ENCODE measurements around the gene BTBD3. TPM values are rescaled to one million over a fixed set of nuclear protein-coding genes. Genes with fewer than 3 reads are reported as not detected.

BTBD3 gene
- 31.1 TPM for total RNA-seq
- long read RNA-seq, full-length matches to known transcripts: 9 of 15 reads
- long read RNA-seq, partial matches to known transcripts: 0 of 15 reads
- long read RNA-seq, other reads (novel, unspliced or antisense): 6 of 15 reads

DNA sequence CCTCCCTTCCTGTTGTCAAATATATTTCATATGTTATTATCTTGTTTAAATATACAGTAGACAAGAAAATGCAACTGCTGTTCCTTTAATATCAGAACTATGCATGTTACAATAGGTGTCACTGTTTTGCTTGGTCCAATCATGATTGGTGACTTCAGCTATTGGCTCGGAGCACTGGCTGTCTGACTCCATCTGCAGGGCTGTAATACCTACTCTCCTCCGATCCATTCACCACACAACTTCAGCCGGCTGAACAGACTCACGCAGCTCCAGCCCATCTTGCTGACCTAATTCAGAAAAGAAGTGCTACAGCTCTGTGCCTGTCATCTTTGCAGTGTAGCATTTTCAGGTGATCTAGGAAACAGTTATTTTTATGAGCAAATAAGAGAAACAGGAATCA lies at the start of gene BTBD3:
Gene BTBD3, plus strand, starts transcription at position 231 of the 400 bp plus-strand sequence. CDS start 383 bp downstream, outside the sequence.
- H3K4me1 ChIP-seq: peaks cover 13% of the 10 kb centered on the region
- intact Hi-C loops (cut with DNase I): no loop called here
- H3K36me3 ChIP-seq: peaks cover 2% of the 10 kb centered on the region
- peak within 1 kb of the TSS; percentile 48 for H3K4me3 ChIP-seq
- H3K9me3 ChIP-seq: no peaks in the 10 kb centered on the region
- no peaks in the 10 kb centered on the region for H3K27me3 ChIP-seq
- H3K27ac ChIP-seq: peak within 1 kb of the TSS; percentile 55
- ATAC-seq (peak; percentile 91), DNase-seq (no peak)
- TF ChIP-seq, protein P1, sequence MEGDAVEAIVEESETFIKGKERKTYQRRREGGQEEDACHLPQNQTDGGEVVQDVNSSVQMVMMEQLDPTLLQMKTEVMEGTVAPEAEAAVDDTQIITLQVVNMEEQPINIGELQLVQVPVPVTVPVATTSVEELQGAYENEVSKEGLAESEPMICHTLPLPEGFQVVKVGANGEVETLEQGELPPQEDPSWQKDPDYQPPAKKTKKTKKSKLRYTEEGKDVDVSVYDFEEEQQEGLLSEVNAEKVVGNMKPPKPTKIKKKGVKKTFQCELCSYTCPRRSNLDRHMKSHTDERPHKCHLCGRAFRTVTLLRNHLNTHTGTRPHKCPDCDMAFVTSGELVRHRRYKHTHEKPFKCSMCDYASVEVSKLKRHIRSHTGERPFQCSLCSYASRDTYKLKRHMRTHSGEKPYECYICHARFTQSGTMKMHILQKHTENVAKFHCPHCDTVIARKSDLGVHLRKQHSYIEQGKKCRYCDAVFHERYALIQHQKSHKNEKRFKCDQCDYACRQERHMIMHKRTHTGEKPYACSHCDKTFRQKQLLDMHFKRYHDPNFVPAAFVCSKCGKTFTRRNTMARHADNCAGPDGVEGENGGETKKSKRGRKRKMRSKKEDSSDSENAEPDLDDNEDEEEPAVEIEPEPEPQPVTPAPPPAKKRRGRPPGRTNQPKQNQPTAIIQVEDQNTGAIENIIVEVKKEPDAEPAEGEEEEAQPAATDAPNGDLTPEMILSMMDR (IDR thresholded peaks at IDR 0.05): peak; percentile 20

DNA sequence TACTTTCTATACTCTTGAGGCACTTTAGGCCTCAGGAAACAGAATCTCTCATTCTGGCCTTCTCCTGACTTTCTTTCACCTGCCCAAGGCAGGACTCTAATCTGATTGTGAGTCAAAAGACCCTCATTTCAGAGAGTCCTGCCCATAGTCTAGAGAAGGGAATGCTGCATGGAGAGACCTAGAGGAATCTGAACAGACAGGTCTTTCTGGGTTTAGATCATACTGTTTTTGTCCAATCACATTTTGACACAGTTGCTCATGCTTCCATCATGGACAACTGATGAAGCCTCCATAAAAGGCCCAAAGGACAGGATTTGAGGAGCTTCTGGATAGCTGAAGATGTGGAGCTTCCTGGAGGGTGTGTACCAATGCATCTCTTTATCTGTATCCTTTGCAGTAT lies 48.1 kb upstream of the BTBD3 start:
- no peak overlapping the region for H3K27ac ChIP-seq
- intact Hi-C loops (cut with DNase I): no loop called here
- no peak for DNase-seq
- H3K4me3 ChIP-seq: no peak overlapping the region
- TF ChIP-seq, protein P1 (IDR thresholded peaks at IDR 0.05): no peak
- H3K4me1 ChIP-seq: no peaks in the 10 kb centered on the region
- no peaks in the 10 kb centered on the region for H3K27me3 ChIP-seq
- no peaks in the 10 kb centered on the region for H3K36me3 ChIP-seq
- H3K9me3 ChIP-seq: no peaks in the 10 kb centered on the region
- no peak for ATAC-seq

DNA sequence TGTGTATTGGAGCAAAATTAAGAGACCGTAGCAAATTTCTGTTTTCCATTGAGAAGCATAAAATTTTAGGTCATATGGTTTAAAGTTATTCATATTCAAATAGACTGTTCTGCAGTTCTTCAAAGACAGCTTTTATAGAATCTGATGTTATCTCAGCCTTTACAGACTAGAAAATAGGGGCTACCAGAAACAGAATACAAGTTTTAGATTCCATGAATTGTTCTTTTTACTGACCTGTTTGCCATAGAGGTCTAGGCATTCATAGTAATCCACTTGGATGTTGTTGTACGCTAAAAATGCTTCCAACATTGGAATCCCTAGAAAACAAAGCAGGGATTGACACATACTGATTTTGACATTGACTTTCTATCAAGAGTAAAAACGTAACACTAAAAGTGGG lies 47.3 kb upstream of the BTBD3 start:
- H3K27me3 ChIP-seq: no peaks in the 10 kb centered on the region
- no peak for DNase-seq
- no peak for ATAC-seq
- H3K4me1 ChIP-seq: no peaks in the 10 kb centered on the region
- no peaks in the 10 kb centered on the region for H3K36me3 ChIP-seq
- intact Hi-C loops (cut with DNase I): no loop called here
- TF ChIP-seq, protein P1 (IDR thresholded peaks at IDR 0.05): no peak
- no peak overlapping the region for H3K27ac ChIP-seq
- no peaks in the 10 kb centered on the region for H3K9me3 ChIP-seq
- no peak overlapping the region for H3K4me3 ChIP-seq

DNA sequence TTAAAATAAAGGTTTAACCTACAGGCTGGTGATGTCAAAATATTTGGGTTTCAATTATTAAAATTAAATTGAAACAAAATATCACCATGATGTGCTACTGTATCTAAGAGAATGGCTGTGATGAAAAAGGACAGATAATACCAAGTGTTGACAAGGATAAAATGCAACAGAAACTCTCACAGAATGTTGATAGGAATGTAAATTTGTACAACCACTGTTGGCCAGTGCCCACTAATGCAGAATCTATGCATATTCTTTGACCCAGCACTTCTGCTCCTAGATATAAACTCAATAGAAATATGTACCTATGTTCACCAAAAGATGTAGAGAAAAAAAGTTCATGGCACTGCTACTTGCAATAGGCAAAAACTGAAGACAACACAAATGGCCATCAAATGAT lies 41.1 kb upstream of the BTBD3 start:
- no peaks in the 10 kb centered on the region for H3K27me3 ChIP-seq
- intact Hi-C loops (cut with DNase I): no loop called here
- H3K36me3 ChIP-seq: no peaks in the 10 kb centered on the region
- no peak overlapping the region for H3K27ac ChIP-seq
- H3K4me1 ChIP-seq: no peaks in the 10 kb centered on the region
- H3K9me3 ChIP-seq: no peaks in the 10 kb centered on the region
- DNase-seq (no peak), ATAC-seq (no peak)
- no peak overlapping the region for H3K4me3 ChIP-seq
- TF ChIP-seq, protein P1 (IDR thresholded peaks at IDR 0.05): no peak

DNA sequence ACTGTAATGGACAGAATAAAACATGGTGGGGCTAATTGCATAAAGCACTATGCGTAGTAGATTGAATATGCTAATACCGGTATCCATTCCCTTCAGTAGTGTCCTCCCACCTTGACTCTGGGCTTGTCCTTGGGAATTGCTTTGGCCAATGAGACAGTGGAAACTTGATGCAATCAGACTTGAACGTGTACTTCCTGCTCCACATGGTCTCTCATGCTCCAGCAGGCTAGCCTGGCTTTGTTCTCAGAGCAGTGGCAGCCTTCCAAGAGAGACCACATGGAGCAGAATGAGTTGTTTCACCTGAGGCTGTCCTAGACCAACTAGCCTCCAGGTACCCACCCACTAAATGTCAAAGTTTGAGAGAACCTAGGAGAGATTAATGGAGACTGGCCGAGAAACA lies 37.0 kb upstream of the BTBD3 start:
- TF ChIP-seq, protein P1 (IDR thresholded peaks at IDR 0.05): no peak
- DNase-seq (no peak), ATAC-seq (no peak)
- intact Hi-C loops (cut with DNase I): no loop called here
- Histone ChIP-seq H3K4me3 (no peak overlapping the region), H3K4me1 (no peaks in the 10 kb centered on the region), H3K9me3 (no peaks in the 10 kb centered on the region), H3K27ac (no peak overlapping the region), H3K27me3 (no peaks in the 10 kb centered on the region), H3K36me3 (no peaks in the 10 kb centered on the region)

DNA sequence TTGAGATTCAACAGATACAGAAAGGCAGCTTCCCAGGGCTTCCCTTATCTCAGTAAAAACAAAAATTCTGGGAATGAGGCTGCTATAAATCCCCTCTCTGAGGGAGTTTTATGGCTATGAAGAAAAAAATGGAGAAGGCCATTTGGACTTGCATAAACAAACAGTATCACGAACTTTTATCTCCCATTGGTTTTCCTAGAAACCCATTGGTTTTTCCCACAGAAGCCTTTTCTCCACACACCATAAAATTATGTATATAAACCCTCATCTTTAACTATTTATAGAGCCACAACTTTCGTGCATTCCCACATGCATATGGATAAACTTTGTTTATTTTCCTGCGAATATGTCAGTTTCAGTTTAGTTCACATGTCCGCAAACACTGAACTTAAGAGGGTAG lies 36.2 kb upstream of the BTBD3 start:
- Histone ChIP-seq H3K4me1 (no peaks in the 10 kb centered on the region), H3K9me3 (no peaks in the 10 kb centered on the region), H3K36me3 (no peaks in the 10 kb centered on the region), H3K27me3 (no peaks in the 10 kb centered on the region), H3K27ac (no peak overlapping the region), H3K4me3 (no peak overlapping the region)
- DNase-seq: no peak
- intact Hi-C loops (cut with DNase I): no loop called here
- no peak for ATAC-seq
- TF ChIP-seq, protein P1 (IDR thresholded peaks at IDR 0.05): no peak
